Stomach (tissue), 9 donors: ENCODE results near the gene CES1. TPM values are rescaled to one million over a fixed set of nuclear protein-coding genes. Genes with fewer than 3 reads are reported as not detected.

Experiments used
- DNase-seq, 2 donors: peaks; one replicate each; pipeline versions ENCODE4 v3.0.0 to v3.0.0-alpha.2; 2013 to 2019
- H3K27ac ChIP-seq, 5 donors: fragments of 200-600 bp in 4 of 5; sonication (generic) in 4 of 5; one replicate each; pipeline ENCODE4 v1.5.1; 2013 to 2019; ENCODE audit warnings: mild to moderate bottlenecking in 1 of 5, moderate library complexity in 1 of 5
- H3K27me3 ChIP-seq, 3 donors: fragments of 200-600 bp; sonication (generic); one replicate each; pipeline ENCODE4 v1.5.1; 2017 to 2019; ENCODE audit warnings: mixed run types in 1 of 3
- H3K36me3 ChIP-seq, 4 donors: fragments of 200-600 bp; sonication (generic); 1 replicate in 3 of 4; 2 replicates in 1 of 4; pipeline ENCODE4 v1.5.1; 2016 to 2019
- H3K4me1 ChIP-seq, 4 donors: fragments of 200-600 bp; sonication (generic); one replicate each; pipeline ENCODE4 v1.5.1; 2016 to 2019
- H3K4me3 ChIP-seq, 4 donors: fragments of 200-600 bp; sonication (generic) in 3 of 4; one replicate each; pipeline ENCODE4 v1.5.1; 2016 to 2019; ENCODE audit warnings: mild to moderate bottlenecking in 1 of 4
- H3K9me3 ChIP-seq, 4 donors: fragments of 200-600 bp; sonication (generic); one replicate each; pipeline ENCODE4 v1.5.1; 2016 to 2019
- CTCF ChIP-seq, 7 experiments: fragments of 450-650 bp in 4 of 7; fragments of 200-600 bp in 3 of 7; sonication (generic) in 3 of 7; IDR thresholded peaks; one replicate each; pipeline ENCODE4 v1.5.1; 2016 to 2019; ENCODE audit warnings: antibody characterized with exemption in 7 of 7, control low read depth in 2 of 7, mild to moderate bottlenecking in 1 of 7
- EP300 ChIP-seq: sonication (generic); formaldehyde crosslinking; IDR thresholded peaks from one replicate; pipeline ENCODE4 v1.6.1; 2017; ENCODE audit warnings: antibody characterized with exemption
- POLR2A ChIP-seq, 4 donors: fragments of 450-650 bp; IDR thresholded peaks; one replicate each; pipeline ENCODE4 v1.6.1; 2016; ENCODE audit warnings: antibody characterized with exemption in 4 of 4, control low read depth in 2 of 4, mild to moderate bottlenecking in 1 of 4, moderate library complexity in 1 of 4
- POLR2AphosphoS5 ChIP-seq, 3 donors: sonication (generic); formaldehyde crosslinking; IDR thresholded peaks; one replicate each; pipeline ENCODE4 v1.6.1; 2016; ENCODE audit warnings: antibody characterized with exemption in 3 of 3
- WGBS, 5 donors: extraction: QIAGEN DNeasy Blood & Tissue Kit in 3 of 5; methylation state at CpG; one replicate each; pipeline versions ENCODE4 v1.1.5 to v1.1.7; 2013 to 2018; 5-methylcytosine and 5-hydroxymethylcytosine counted together
- intact Hi-C: fragments of 100-400 bp; cut with DNase I; formaldehyde crosslinking; loops from one replicate; pipeline ENCODE4 v1.15.1; 2023; ENCODE audit warnings: low total_unique reads
- polyA plus RNA-seq, 3 donors: library from polyadenylated mRNA; stranded (reverse); fragments of 200-250 nt; gene quantifications; one replicate each; pipeline ENCODE4 v1.2.3, GENCODE V29; 2013
- total RNA-seq, 5 donors: library from RNA; depleted of rRNA; stranded (reverse); fragments of >200 nt; gene quantifications; one replicate each; pipeline versions ENCODE4 v1.1.0 to v1.2.3, GENCODE V29; 2014 to 2016
- donor health status: healthy with polysubstance abuse.
- donor health status: Bipolar disorder and iron deficiency.
- donor health status: healthy.

The CES1 gene
- total and polyA plus RNA-seq, 8 donors = 2.6 to 173 (median 12.1) TPM; not detected in 1

- Histone ChIP-seq H3K4me1 (no peaks in the 10 kb centered on the region), H3K27me3 (peaks cover 0 to 62% (median 3%) of the 10 kb centered on the region in 3 donors), H3K27ac (no peak overlapping the region), H3K4me3 (no peak overlapping the region), H3K36me3 (no peaks in the 10 kb centered on the region), H3K9me3 (no peaks in the 10 kb centered on the region)
- intact Hi-C loops = loop anchor here (5.0 kb wide), 1 partner anchor 384 kb away; no protein-coding TSS in a partner anchor
- WGBS, 5 donors = 42 to 58% (median 49%) methylated on average over 11 of the region's 11 CpGs
- no peak for DNase-seq
- no peak for TF ChIP-seq POLR2AphosphoS5 (IDR thresholded peaks at IDR 0.05)
- no peak for TF ChIP-seq POLR2A (IDR thresholded peaks at IDR 0.05)
Observed at GRCh38 chr16:55846598-55847346, 13.9 kb upstream of the CES1 start.

GRCh38 chr16:55843105-55843395 is 10.2 kb upstream of the CES1 start:
- peaks cover 0 to 55% (median 3%) of the 10 kb centered on the region in 3 donors for H3K27me3 ChIP-seq
- no peaks in the 10 kb centered on the region for H3K9me3 ChIP-seq
- H3K27ac ChIP-seq = no peak overlapping the region
- WGBS, 5 donors = 43 to 51% (median 49%) methylated on average over 2 of the region's 2 CpGs
- H3K36me3 ChIP-seq = no peaks in the 10 kb centered on the region
- TF ChIP-seq EP300 (no peak), POLR2AphosphoS5 (IDR thresholded peaks at IDR 0.05) (no peak), POLR2A (IDR thresholded peaks at IDR 0.05) (no peak), CTCF (IDR thresholded peaks at IDR 0.05) (no peak)
- no peak overlapping the region for H3K4me3 ChIP-seq
- intact Hi-C loops = loop anchor here (5.0 kb wide), 1 partner anchor 131 kb away; no protein-coding TSS in a partner anchor
- DNase-seq = no peak
- no peaks in the 10 kb centered on the region for H3K4me1 ChIP-seq

- Histone ChIP-seq H3K36me3 (no peaks in the 10 kb centered on the region), H3K4me3 (no peak overlapping the region), H3K4me1 (no peaks in the 10 kb centered on the region), H3K9me3 (no peaks in the 10 kb centered on the region), H3K27ac (no peak overlapping the region), H3K27me3 (peaks cover 0 to 50% (median 3%) of the 10 kb centered on the region in 3 donors)
- 37 to 43% (median 39%) methylated on average over 11 of the region's 11 CpGs for WGBS, 5 donors
- peak in 1 of 2 donors; percentile 74 for DNase-seq
- TF ChIP-seq POLR2AphosphoS5 (IDR thresholded peaks at IDR 0.05) (no peak), CTCF (IDR thresholded peaks at IDR 0.05) (peak in 5 of 7 experiments; percentile 53 to 78 (median 72)), POLR2A (IDR thresholded peaks at IDR 0.05) (no peak), EP300 (no peak)
- intact Hi-C loops = loop anchor here (5.0 kb wide), 1 partner anchor 130 kb away; no protein-coding TSS in a partner anchor
Observed at GRCh38 chr16:55842369-55843104, 9.6 kb upstream of the CES1 start.

- intact Hi-C loops = no loop called here
- 44 to 56% (median 52%) methylated on average over 2 of the region's 2 CpGs for WGBS, 5 donors
- no peak for DNase-seq
Observed at GRCh38 chr16:55839115-55839514, 6.2 kb upstream of the CES1 start.

More at GRCh38 chr16:55839115-55839514, 6.2 kb upstream of the CES1 start:
- peaks cover 0 to 19% (median 3%) of the 10 kb centered on the region in 3 donors for H3K27me3 ChIP-seq
- TF ChIP-seq CTCF (IDR thresholded peaks at IDR 0.05) (no peak), EP300 (no peak), POLR2A (IDR thresholded peaks at IDR 0.05) (no peak), POLR2AphosphoS5 (IDR thresholded peaks at IDR 0.05) (no peak)
- no peaks in the 10 kb centered on the region for H3K36me3 ChIP-seq
- no peak overlapping the region for H3K4me3 ChIP-seq
- H3K27ac ChIP-seq = no peak overlapping the region
- peaks cover 0 to 10% (median 0%) of the 10 kb centered on the region in 4 donors for H3K4me1 ChIP-seq
- H3K9me3 ChIP-seq = no peaks in the 10 kb centered on the region
